DMS 273 treated with DMSO at 0.1 percent for 48 hours (cell line): ENCODE data around the gene RNFT1.
"Not testable (repeated sequence)": the region's sequence is repeated elsewhere in the genome, so short reads cannot be mapped to it uniquely, and the experiment has no call there.

ENCODE experiments used
- DNase-seq: peaks from one replicate; lab custom pipeline; 2025; lab: John Stamatoyannopoulos, UW

The RNFT1 gene, protein sequence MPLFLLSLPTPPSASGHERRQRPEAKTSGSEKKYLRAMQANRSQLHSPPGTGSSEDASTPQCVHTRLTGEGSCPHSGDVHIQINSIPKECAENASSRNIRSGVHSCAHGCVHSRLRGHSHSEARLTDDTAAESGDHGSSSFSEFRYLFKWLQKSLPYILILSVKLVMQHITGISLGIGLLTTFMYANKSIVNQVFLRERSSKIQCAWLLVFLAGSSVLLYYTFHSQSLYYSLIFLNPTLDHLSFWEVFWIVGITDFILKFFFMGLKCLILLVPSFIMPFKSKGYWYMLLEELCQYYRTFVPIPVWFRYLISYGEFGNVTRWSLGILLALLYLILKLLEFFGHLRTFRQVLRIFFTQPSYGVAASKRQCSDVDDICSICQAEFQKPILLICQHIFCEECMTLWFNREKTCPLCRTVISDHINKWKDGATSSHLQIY

DNA sequence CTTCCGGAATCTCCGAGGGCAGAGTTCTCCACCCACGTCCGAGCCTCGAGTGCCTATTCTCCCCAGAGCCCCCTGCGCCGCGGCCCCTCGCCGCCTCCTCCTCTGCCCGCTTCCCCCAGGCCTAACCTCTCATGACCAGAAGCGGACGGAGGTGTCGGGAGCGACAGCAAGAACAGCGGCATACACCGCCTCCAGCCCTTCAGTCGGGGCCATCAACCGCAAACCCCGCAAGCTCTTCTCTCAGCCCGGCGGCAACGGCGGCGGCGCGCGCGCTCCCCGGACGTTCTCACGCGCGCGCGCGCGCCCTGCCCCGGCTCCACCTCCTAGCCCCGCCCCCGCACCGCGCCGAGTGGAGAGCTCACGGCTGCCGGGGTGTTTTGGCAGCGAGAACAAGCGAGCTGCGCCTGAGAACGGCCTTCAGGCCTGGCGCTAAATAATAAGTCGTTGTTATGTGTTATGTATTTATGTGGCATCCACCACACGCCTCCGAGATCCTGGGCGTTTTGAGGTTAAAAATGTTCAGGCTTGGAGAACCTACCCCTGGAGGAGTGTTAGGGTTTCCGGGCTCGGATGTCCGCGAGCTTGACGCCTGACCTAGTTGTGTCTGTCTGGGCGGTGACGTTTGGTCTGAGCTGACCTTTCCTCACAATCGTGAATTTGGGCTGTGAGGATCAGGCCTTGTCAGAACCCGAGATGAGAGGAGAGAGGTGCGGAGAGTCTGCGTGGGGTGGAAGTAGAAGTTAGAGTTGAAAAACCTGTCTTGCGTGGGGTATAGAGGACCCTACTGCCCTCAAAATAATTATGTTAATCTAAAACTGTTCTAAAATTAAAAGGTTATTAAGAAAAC lies at the start of gene RNFT1:
Gene RNFT1 (minus strand): TSS at position 259 of the 847 bp plus-strand sequence. CDS start 77 bp downstream, at position 182.
- DNase-seq, result peak; percentile 37

DNA sequence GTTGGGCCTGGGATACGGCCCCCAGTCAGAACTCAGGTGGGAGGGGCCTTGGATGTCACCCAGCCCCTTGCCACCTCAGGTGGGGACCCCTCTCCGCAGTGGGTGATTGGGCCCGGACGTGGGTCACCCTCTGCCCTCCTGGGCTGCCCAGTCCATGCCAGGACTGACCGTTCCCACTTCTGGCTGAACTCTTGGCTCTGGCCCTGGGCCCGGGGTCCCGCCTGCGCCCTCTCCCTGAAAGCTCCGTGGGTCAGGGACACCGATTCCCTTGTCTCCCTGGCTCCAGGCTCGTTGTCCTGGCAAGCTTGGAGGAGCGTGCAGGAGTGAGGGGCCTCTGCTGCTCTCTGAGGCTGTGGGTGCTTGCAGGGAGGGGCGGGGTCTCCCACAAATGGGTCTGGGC lies 44.8 kb upstream of the RNFT1 start:
- DNase-seq, result not testable (repeated sequence)

DNA sequence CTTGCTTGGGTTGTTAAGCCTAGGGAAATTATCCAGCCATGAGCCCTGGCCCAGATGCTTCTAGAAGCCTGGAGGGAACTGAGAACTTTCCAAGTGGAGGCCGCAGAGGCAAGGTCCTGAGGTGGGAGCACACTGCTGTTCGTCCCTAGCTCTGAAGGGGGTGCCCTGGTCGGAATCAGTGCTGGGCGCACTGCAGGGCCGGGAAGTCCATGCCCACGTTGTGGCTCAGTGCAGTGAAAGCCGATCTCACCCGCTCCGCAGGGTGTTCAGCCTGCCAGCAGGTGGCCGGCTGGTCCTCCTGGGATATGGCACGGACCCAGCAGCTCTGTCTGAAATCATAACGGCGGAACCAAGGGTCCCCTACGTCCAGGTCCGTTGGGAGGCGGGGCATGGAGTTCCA lies 43.8 kb upstream of the RNFT1 start:
- DNase-seq, result not testable (repeated sequence)

DNA sequence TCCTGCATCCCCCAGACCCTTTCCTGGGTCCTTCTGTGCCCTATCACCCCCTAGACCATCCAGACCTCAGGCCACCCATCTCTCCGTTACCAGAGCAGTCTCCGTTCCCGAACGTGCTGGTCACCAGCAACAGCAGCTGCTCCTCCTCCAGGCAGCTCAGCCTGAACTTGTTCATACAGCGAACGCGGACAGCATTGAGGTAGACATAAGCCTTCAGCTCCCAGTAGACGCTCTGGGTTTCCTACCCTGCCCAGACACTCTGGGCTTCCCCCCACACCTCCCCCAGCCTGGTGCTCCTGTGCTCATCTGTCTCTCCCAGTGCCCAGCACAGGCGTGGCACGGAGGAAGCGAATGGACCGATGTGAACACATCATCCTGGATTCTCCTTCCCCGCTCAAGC lies 41.6 kb upstream of the RNFT1 start:
- no peak for DNase-seq

DNA sequence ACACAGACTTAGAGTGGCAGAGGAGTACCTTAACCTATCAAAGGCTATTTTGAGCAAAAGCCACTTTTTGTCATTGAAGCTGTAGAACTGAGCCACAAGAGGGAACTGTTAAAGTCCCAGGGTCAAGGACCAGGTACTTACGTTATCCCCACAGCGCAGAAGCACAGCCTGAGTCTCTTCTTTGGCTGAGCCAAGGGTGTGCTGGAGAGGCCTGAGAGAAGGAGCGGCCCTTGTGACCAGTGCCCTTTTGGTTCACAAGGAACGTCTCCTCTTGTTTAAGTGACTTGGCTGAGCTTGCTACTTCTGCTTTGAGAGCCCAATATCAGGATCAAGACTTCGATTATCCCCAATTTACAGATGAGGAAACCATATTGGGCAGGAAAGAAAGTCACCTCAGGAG lies 40.0 kb upstream of the RNFT1 start:
- DNase-seq, result not testable (repeated sequence)

DNA sequence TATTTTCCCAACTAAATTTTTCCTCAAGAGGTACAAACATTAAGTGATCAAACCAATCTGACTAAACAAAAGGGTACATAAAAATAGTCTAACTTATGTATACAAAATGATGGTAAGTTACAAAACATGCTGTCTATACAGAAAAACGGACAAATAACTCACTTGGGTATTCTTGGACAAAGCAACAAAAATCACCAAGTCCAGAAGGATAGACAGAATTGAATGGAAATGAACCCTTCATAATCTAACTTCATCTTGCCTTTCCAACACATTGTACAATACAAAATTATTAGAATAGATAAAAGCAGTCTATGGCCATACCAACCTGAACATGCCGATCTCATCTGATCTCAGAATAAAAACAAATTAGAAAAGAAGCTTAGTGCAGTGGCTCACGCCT lies 37.9 kb upstream of the RNFT1 start:
- DNase-seq, result not testable (repeated sequence)

DNA sequence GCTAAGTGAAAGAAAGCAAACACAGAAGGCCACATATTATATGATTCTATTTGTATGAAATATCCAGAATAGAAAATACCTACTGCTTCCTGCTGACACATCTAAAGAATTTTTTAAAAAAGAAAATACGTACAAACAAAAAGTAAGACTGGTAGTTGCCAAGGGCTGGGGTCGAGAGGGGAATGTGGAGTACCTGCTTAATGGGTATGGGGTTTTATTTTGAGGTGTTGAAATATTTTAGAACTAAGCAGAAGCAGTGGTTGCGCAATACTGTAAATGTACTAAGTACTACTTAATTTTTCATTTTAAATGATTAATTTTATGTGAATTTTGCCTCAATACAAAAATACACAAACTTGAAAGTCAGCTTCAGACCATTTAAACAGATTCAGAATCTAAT lies 32.1 kb upstream of the RNFT1 start:
- not testable (repeated sequence) for DNase-seq

DNA sequence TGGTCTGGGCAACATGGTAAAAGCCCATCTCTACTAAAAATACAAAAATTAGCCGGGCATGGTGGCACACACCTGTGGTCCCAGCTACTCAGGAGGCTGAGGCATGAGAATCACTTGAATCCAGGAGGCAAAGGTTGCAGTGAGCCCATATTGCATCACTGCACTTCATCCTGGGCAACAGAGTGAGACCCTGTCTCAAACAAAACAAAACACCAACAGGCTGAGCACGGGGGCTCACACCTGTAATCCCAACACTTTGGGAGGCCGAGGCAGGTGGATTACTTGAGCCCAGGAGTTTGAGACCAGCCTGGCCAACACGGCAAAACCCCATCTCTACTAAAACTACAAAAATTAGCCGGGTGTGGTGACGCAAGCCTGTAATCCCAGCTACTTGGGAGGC lies 10.6 kb upstream of the RNFT1 start:
- DNase-seq, result not testable (repeated sequence)

DNA sequence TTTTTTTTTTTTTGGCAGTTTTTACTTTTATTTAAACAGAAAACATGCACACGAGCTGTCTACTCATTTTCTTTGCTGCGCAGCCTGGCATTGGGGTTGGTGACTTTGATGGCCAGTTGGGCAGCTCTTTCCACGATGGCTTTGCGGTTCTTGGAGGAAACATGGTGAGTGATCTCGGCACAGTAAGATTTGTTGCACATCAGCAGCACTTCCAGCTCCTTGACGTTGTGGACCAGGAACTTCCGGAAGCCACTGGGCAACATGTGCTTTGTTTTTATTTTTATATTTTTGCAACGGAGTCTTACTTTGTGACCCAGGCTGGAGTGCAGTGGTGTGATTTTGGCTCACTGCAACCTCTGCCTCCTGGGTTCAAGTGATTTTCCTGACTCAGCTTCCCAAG lies 8.9 kb upstream of the RNFT1 start:
- DNase-seq, result not testable (repeated sequence)

DNA sequence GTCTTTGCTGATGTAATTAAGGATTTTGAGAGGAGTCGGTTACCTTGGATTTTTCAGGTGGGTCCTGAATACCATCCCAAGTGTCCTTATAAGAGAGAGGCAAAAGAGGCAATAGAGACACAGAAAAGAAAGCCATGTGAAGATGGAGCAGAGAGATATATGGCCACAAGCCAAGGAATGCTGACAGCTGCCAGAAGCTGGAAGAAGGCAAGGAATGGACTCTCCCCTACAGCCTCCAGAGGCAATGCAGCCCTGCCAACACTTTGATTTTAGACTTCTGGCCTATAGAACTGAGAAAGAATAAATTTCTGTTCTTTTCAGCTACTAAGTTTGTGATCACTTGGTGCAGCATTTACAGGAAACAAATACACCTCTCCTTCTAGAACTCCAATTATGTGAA lies 8.2 kb upstream of the RNFT1 start:
- no peak for DNase-seq

DNA sequence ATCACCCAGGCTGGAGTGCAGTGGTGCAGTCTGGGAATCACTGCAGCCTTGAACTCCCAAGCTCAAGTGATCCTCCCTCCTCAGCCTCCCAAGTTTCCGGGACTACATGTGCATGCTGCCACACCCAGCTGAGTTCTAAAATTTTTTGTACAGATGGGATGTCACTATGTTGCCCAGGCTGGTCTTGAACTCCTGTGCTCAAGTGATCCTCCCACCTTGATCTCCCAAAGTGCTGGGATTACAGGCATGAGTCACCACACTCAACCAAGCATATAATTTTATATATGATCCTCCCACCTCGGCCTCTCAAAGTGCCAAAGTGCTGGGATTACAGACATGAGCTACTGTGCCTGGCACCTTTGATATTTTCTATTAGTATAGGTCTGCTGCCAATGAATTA lies 7.2 kb upstream of the RNFT1 start:
- DNase-seq, result not testable (repeated sequence)

DNA sequence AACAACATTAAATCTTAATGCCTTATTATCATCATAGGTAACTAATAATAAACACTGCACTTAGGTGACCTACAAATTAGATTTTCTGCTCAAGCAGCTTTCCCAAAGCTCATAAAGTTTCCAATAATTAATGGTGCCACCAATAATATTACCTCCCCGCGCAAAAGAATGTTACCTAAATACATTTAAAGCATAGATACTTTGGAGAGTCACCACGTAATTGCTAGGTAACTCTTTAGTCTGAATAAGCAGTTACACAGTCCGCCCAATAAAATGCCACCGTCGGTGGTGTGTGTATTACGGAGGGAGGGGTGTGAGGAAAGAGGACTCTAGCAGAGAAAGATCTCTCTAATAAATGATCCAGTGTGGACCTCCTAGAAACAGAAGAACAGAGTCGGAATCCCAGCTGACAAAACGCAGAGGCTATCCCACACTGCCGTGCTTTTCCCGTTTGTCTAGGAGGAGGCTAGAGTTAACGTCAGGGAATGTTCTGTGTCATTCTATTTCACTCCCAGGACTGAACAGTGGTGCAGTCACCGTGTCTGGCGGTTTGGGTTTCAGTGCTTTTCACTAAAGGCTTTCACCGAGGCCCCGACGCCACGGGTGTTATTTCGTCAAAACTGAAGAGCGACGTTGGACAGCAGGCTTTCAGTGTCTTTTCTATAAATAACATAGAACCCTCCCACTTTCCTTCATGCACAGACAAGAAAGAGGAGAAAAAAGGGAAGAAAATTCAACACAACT lies 630 bp downstream of the RNFT1 start:
- DNase-seq, result no peak

DNA sequence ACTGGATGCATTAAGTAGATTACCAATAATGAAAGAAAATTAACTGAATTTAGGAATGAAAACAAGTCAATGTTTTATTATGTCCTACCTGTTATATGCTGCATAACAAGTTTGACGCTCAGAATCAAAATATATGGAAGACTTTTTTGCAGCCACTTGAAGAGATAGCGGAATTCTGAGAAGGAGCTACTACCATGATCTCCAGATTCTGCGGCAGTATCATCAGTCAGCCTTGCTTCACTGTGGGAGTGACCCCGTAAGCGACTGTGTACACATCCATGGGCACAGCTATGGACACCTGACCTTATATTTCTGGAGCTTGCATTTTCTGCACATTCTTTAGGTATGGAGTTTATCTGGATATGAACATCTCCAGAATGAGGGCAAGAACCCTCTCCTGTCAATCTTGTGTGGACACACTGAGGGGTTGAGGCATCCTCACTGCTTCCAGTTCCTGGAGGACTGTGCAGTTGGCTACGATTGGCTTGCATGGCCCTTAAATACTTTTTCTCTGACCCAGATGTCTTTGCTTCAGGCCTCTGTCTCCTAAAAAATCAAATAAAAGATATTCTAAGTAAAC lies 1.7 kb downstream of the RNFT1 start:
- DNase-seq, result no peak

DNA sequence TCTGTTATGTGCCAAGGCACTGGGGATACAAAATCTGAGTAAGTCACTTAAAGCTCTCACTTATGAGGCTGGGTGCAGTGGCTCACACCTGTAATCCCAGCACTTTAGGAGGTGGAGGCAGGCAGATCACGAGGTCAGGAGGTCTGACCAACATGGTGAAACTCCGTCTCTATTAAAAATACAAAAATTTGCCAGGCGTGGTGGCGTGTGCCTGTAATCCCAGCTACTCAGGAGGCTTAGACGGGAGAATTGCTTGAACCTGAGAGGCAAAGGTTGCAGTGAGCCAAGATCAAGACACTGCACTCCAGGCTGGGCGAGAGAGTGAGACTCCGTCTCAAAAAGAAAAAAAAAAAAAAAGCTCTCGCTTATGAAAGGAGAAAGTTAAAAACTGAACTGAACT lies 5.0 kb downstream of the RNFT1 start:
- not testable (repeated sequence) for DNase-seq

DNA sequence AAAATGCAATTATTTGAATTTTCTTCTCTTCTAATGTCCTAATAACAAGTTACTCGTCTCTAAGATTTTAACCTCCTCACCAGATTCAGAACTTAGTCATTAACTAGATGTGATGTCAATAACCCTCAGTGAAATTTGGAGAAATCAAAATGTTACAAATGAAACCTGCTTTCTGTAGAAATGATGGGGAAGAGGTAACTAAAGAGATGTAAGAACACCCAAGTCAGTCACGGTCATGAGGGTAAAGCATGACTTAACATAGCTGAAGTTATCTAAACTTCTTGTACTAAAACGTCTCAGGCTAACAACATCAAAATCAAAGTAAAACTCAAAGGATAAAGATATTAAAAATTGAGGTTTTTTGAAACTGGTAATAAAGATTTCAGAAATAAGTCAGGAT lies 9.7 kb downstream of the RNFT1 start:
- no peak for DNase-seq

DNA sequence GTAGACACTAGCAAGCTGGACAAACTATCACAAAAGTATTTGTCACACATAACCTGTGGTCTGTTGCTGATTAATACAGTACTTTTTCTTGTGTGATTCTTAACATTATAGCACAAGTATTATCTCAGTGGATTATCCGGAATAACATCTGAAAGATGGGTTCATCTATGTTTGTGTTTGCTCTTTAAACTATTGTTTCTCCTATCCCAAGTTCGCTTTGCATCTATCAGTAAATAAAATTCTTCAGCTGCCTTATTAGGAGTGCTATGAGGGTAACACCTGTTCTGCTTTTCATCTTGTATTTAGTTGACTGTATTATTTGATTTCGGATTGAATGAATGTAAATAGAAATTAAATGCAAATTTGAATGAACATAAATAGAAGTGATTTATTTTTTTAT lies 14.5 kb downstream of the RNFT1 start:
- no peak for DNase-seq

DNA sequence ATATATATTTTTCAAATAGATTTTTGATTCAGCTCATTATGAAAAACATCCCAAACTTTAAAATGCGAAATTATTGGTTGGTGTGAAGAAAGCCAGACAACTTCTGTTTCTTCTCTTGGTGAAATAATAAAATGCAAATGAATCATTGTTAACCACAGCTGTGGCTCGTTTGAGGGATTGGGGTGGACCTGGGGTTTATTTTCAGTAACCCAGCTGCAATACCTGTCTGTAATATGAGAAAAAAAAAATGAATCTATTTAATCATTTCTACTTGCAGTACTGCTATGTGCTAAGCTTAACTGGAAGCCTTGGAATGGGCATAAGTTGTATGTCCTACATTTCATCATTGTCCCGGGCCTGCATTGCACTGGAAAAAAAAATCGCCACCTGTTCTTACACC lies 17.2 kb downstream of the RNFT1 start:
- not testable (repeated sequence) for DNase-seq

DNA sequence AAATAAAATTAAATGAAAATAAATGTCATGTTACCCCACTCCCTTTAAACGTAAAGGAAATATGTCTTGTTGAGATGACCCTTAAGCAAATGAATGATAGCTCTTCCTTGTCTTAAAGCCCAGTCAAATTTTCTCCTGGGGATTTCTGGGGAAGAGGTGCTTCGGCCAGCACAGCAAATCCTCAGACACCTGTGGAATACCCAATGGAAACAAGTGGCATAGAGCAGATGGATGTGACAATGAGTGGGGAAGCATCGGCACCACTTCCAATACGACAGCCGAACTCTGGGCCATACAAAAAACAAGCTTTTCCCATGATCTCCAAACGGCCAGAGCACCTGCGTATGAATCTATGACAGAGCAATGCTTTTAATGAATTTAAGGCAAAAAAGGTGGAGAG lies 18.1 kb downstream of the RNFT1 start:
- not testable (repeated sequence) for DNase-seq

DNA sequence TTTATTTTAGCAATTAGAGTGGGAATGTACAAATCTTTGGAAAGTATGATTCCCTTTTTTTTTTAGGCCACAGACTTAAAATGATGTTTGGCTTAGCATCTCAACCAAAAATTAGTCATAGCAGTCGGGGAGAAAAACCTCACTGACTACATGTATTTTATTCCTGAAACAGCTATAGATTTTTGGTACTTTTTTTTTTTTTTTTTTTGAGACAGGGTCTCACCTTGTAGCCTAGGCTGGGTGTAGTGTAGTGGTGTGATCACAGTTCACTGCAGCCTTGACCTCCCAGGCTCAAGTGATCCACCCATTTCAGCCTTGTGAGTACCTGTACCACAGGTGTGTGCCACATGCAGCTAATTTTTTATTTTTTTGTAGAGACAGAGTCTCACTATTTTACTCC lies 23.4 kb downstream of the RNFT1 start:
- no peak for DNase-seq

DNA sequence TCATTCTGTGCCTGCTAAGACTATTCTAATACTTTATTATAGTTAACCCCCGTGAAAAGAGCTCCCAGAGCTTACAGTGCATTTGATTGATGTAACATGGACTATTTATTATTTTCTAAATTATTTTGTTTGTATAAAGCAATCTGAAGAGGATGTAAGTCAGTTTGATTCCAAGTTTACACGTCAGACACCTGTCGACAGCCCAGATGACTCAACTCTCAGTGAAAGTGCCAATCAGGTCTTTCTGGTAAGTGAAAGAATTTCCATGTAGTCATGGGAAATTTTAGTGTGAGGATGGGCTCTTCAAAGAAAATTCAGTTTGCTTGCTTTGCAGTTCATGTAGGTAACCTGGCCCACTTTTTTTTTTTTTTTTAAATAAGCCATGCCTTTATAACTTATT lies 23.8 kb downstream of the RNFT1 start:
- not testable (repeated sequence) for DNase-seq

DNA sequence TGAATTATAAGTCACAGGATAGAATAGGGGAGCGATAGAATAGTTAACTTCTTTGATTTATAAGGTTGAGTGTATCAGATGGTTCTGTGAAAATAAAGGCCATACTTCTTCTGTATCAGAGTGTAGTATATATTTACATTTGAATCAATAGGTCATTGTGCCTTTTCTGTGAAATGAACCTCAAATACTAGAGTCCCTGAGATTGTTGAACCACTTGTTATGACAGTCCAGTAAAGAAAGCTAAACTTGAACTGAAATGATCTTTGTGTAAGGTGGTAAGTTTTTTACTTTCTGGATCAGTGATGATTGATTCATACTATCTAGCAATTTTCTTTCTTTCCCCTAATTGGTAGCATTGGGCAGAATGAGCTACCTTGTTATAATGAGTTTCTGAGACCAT lies 31.2 kb downstream of the RNFT1 start:
- not testable (repeated sequence) for DNase-seq

DNA sequence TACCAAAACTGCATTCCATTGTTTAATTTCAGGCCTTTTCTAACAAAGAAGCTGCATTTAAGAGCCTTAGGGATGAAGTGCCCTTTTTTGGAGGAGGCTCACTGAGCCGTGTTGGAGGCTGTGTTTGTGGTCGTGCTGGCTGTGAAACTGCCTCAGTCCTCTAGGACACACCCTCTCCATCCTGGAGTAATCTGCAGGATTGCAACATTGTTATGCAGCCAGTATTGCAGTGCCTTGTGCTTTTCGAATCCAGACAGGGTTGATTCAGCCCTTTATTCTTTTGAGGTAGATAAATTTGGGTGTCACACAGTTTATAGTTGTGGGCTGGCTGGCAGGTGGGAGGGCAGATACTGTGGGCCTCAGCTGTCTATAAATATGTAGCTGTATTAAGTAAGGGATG lies 33.8 kb downstream of the RNFT1 start:
- DNase-seq, result not testable (repeated sequence)
